Measurements from ENCODE around the gene NDUFAF8. TPM values are rescaled to one million over a fixed set of nuclear protein-coding genes. Genes with fewer than 3 reads are reported as not detected.

The NDUFAF8 gene
- total RNA-seq, 1 donor from 2014 or later = 31.6 TPM

- Histone ChIP-seq H3K27me3 (ENCODE audit: control insufficient read depth, insufficient read depth, low read length) (no peaks in the 10 kb centered on the region), H3K36me3 (ENCODE audit: control insufficient read depth, insufficient read depth, low read length) (peaks cover 31% of the 10 kb centered on the region), H3K4me3 (ENCODE audit: low read depth, low read length) (no peak overlapping the region)
- FAIRE-seq (peak; percentile 50), DNase-seq (ENCODE audit: low read depth) (no peak)
- TF ChIP-seq, protein P1, sequence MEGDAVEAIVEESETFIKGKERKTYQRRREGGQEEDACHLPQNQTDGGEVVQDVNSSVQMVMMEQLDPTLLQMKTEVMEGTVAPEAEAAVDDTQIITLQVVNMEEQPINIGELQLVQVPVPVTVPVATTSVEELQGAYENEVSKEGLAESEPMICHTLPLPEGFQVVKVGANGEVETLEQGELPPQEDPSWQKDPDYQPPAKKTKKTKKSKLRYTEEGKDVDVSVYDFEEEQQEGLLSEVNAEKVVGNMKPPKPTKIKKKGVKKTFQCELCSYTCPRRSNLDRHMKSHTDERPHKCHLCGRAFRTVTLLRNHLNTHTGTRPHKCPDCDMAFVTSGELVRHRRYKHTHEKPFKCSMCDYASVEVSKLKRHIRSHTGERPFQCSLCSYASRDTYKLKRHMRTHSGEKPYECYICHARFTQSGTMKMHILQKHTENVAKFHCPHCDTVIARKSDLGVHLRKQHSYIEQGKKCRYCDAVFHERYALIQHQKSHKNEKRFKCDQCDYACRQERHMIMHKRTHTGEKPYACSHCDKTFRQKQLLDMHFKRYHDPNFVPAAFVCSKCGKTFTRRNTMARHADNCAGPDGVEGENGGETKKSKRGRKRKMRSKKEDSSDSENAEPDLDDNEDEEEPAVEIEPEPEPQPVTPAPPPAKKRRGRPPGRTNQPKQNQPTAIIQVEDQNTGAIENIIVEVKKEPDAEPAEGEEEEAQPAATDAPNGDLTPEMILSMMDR (IDR thresholded peaks at IDR 0.05; ENCODE audit: insufficient read depth, low read length, severe bottlenecking) = no peak
Observed at GRCh38 chr17:81287152-81287551, 48.0 kb downstream of the NDUFAF8 start.

GRCh38 chr17:81287741-81288430 lies 48.8 kb downstream of the NDUFAF8 start:
- Histone ChIP-seq H3K27me3 (ENCODE audit: control insufficient read depth, insufficient read depth, low read length) (no peaks in the 10 kb centered on the region), H3K4me3 (ENCODE audit: low read depth, low read length) (no peak overlapping the region), H3K36me3 (ENCODE audit: control insufficient read depth, insufficient read depth, low read length) (peaks cover 30% of the 10 kb centered on the region)
- DNase-seq (ENCODE audit: low read depth) = no peak
- TF ChIP-seq, protein P1 (IDR thresholded peaks at IDR 0.05; ENCODE audit: insufficient read depth, low read length, severe bottlenecking) = no peak
- FAIRE-seq = no peak

- TF ChIP-seq, protein P1 (IDR thresholded peaks at IDR 0.05; ENCODE audit: insufficient read depth, low read length, severe bottlenecking) = no peak
- FAIRE-seq (no peak), DNase-seq (ENCODE audit: low read depth) (no peak)
- H3K27me3 ChIP-seq (ENCODE audit: control insufficient read depth, insufficient read depth, low read length) = no peaks in the 10 kb centered on the region
- H3K36me3 ChIP-seq (ENCODE audit: control insufficient read depth, insufficient read depth, low read length) = peaks cover 28% of the 10 kb centered on the region
- no peak overlapping the region for H3K4me3 ChIP-seq (ENCODE audit: low read depth, low read length)
Observed at GRCh38 chr17:81288715-81289114, 49.6 kb downstream of the NDUFAF8 start.

DNA sequence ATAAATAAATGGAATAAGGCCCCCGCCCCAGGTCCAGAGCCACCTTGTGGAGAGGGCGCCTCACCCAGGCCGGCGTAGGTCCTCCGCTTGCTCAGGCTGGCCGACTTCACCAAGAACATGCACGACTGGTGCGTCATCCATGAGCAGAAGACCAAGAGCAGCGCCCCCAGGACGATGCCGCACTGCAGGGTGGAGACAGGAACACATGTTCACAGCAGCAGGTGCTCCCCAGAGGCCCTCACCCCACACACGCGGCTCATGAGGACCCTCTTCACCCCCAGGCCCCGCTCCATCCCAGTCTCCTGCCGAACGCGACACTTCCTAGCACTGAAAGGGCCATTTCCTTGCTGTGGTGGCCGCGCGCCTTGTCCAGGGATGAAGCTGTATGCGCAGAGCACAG lies 50.5 kb downstream of the NDUFAF8 start:
- H3K27me3 ChIP-seq (ENCODE audit: control insufficient read depth, insufficient read depth, low read length) = no peaks in the 10 kb centered on the region
- no peak overlapping the region for H3K4me3 ChIP-seq (ENCODE audit: low read depth, low read length)
- TF ChIP-seq, protein P1 (IDR thresholded peaks at IDR 0.05; ENCODE audit: insufficient read depth, low read length, severe bottlenecking) = no peak
- FAIRE-seq = no peak
- no peak for DNase-seq (ENCODE audit: low read depth)
- H3K36me3 ChIP-seq (ENCODE audit: control insufficient read depth, insufficient read depth, low read length) = peaks cover 25% of the 10 kb centered on the region

GRCh38 chr17:81290230-81290629 lies 51.1 kb downstream of the NDUFAF8 start:
- no peak for FAIRE-seq
- peaks cover 20% of the 10 kb centered on the region for H3K36me3 ChIP-seq (ENCODE audit: control insufficient read depth, insufficient read depth, low read length)
- no peak overlapping the region for H3K4me3 ChIP-seq (ENCODE audit: low read depth, low read length)

More at GRCh38 chr17:81290230-81290629, 51.1 kb downstream of the NDUFAF8 start:
- no peaks in the 10 kb centered on the region for H3K27me3 ChIP-seq (ENCODE audit: control insufficient read depth, insufficient read depth, low read length)
- TF ChIP-seq, protein P1 (IDR thresholded peaks at IDR 0.05; ENCODE audit: insufficient read depth, low read length, severe bottlenecking) = no peak
- DNase-seq (ENCODE audit: low read depth) = no peak

Other genes starting within 250 kb of the NDUFAF8 start
- 5.8 and 8.6 TPM in 2 replicates for gene CHMP6, start 247.5 kb upstream of the NDUFAF8 start, total RNA-seq
- 48.7 and 60.3 TPM in 2 replicates for gene BAIAP2, start 204.2 kb upstream of the NDUFAF8 start, total RNA-seq
- gene PVALEF, start 73.8 kb upstream of the NDUFAF8 start, total RNA-seq = not detected in 2 replicates
- gene AATK, start 73.1 kb upstream of the NDUFAF8 start, total RNA-seq = 0.51 and 0.79 TPM in 2 replicates
- 7.9 and 9.2 TPM in 2 replicates for gene CEP131, start 16.4 kb upstream of the NDUFAF8 start, total RNA-seq
- gene TEPSIN, start 263 bp upstream of the NDUFAF8 start, total RNA-seq = 5.8 and 7.8 TPM in 2 replicates
- 35.5 and 49.2 TPM in 2 replicates for gene SLC38A10, start 56.0 kb downstream of the NDUFAF8 start, total RNA-seq
- 0.79 and 1.8 TPM in 2 replicates for gene BAHCC1, start 156.1 kb downstream of the NDUFAF8 start, total RNA-seq

Measured in bronchial epithelial cell (primary cell).